NOMO-1 (cell line): ENCODE results near the gene C13orf46.

Experiments
- DNase-seq, 2 experiments: peaks; one replicate each; lab custom pipeline; 2025; ENCODE audit not compliant: unreplicated experiment in 2 of 2; lab: John Stamatoyannopoulos, UW

Gene C13orf46

GRCh38 chr13:113972451-113973217 is 1.2 kb downstream of the C13orf46 start:
- no peak for DNase-seq

GRCh38 chr13:113971471-113972231 is 2.2 kb downstream of the C13orf46 start:
- no peak for DNase-seq

GRCh38 chr13:113970810-113971470 is 2.9 kb downstream of the C13orf46 start:
- DNase-seq: no peak

GRCh38 chr13:113969973-113970611 is 3.8 kb downstream of the C13orf46 start:
- no peak for DNase-seq

GRCh38 chr13:113969311-113969972 is 4.4 kb downstream of the C13orf46 start:
- no peak for DNase-seq

- DNase-seq: no peak
Measured at GRCh38 chr13:113968463-113969310, 5.2 kb downstream of the C13orf46 start.

GRCh38 chr13:113967729-113968462 is 6.0 kb downstream of the C13orf46 start:
- no peak for DNase-seq

- no peak for DNase-seq
Measured at GRCh38 chr13:113967206-113967720, 6.6 kb downstream of the C13orf46 start.

- DNase-seq: no peak
Measured at GRCh38 chr13:113965968-113966884, 7.7 kb downstream of the C13orf46 start.

GRCh38 chr13:113965383-113965874 is 8.4 kb downstream of the C13orf46 start:
- DNase-seq: no peak

GRCh38 chr13:113964251-113964995 is 9.5 kb downstream of the C13orf46 start:
- no peak for DNase-seq

GRCh38 chr13:113963376-113963775 is 10.5 kb downstream of the C13orf46 start:
- no peak for DNase-seq

- DNase-seq: no peak
Measured at GRCh38 chr13:113962975-113963374, 10.9 kb downstream of the C13orf46 start.

GRCh38 chr13:113962386-113962785 is 11.5 kb downstream of the C13orf46 start:
- DNase-seq: no peak

GRCh38 chr13:113960276-113960948 is 13.5 kb downstream of the C13orf46 start:
- no peak for DNase-seq

GRCh38 chr13:113959198-113959597 is 14.7 kb downstream of the C13orf46 start:
- DNase-seq: no peak
